Neutrophil (primary cell): ENCODE results near the gene ADAMTSL1.

ENCODE experiments used
- H3K27ac ChIP-seq: fragments of 200-600 bp; sonication (generic); 2 replicates; pipeline ENCODE4 v1.5.1; 2016; ENCODE audit warnings: mild to moderate bottlenecking, moderate library complexity
- H3K27me3 ChIP-seq: fragments of 200-600 bp; sonication (generic); 2 replicates; pipeline ENCODE4 v1.6.0; 2016; ENCODE audit warnings: mild to moderate bottlenecking
- H3K36me3 ChIP-seq: fragments of 200-600 bp; sonication (generic); 2 replicates; pipeline ENCODE4 v1.5.1; 2017
- H3K4me1 ChIP-seq, 2 experiments: fragments of 200-600 bp in 1 of 2; sonication (generic) in 1 of 2; 1 replicate in 1 of 2; 2 replicates in 1 of 2; pipeline versions ENCODE4 v1.5.1 to v1.6.1; 2013 to 2016; ENCODE audit warnings: low read depth in 1 of 2, low read length in 1 of 2, mild to moderate bottlenecking in 1 of 2, moderate library complexity in 1 of 2; ENCODE audit not compliant: control insufficient read depth in 1 of 2, insufficient read depth in 1 of 2
- H3K4me3 ChIP-seq, 2 experiments: fragments of 200-600 bp in 1 of 2; sonication (generic) in 1 of 2; 1 replicate in 1 of 2; 2 replicates in 1 of 2; pipeline ENCODE4 v1.5.1; 2013 to 2016; ENCODE audit warnings: low read depth in 1 of 2, low read length in 1 of 2, mild to moderate bottlenecking in 1 of 2, moderate library complexity in 1 of 2
- H3K9me3 ChIP-seq: fragments of 200-600 bp; sonication (generic); 2 replicates; pipeline ENCODE4 v1.5.1; 2016
- CTCF ChIP-seq: fragments of 200-600 bp; sonication (generic); IDR thresholded peaks from 2 replicates; pipeline ENCODE4 v1.5.1; 2016; ENCODE audit warnings: antibody characterized with exemption

Gene ADAMTSL1

GRCh38 chr9:18837402-18837801 lies 363.4 kb downstream of the ADAMTSL1 start:
- TF ChIP-seq CTCF, result no peak
- Histone ChIP-seq H3K27ac (no peak overlapping the region), H3K9me3 (no peaks in the 10 kb centered on the region), H3K27me3 (no peaks in the 10 kb centered on the region), H3K4me1 (no peaks in the 10 kb centered on the region), H3K36me3 (no peaks in the 10 kb centered on the region), H3K4me3 (no peak overlapping the region)

DNA sequence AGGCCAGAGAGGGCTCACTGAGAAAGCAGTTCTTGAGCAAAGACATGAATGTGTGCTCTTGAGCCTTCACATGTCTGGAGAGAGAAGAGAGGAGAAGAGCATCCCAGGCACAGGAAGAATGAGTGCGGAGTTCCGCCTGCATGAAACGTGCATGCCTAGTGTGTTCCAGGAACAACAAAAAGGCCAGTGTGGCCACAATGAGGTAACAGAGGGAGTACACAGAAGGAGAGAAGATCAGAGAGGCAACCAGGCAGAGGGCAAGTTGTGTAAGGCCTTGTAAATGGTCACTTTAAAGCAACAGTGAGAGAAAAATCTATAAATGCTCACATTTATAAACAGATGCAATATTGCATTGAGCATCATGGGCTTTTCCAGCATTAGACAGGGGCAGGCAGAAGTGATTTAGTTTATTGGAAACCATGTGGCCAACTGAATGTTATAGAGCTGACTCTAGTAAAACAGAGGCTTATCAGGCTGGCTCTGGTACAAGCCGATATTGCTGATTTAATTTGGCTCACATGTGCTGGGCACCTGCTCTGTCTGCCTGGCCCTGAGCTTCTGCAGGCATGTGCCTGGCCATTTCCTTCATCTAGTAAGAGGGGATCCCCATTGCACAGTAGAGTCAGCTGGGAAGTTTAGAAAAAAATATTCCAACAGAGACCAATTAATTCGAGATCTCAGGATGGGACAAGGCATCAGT lies 373.8 kb downstream of the ADAMTSL1 start:
- Histone ChIP-seq H3K4me1 (no peaks in the 10 kb centered on the region), H3K36me3 (no peaks in the 10 kb centered on the region), H3K9me3 (no peaks in the 10 kb centered on the region), H3K4me3 (no peak overlapping the region), H3K27ac (no peak overlapping the region), H3K27me3 (no peaks in the 10 kb centered on the region)
- no peak for TF ChIP-seq CTCF

DNA sequence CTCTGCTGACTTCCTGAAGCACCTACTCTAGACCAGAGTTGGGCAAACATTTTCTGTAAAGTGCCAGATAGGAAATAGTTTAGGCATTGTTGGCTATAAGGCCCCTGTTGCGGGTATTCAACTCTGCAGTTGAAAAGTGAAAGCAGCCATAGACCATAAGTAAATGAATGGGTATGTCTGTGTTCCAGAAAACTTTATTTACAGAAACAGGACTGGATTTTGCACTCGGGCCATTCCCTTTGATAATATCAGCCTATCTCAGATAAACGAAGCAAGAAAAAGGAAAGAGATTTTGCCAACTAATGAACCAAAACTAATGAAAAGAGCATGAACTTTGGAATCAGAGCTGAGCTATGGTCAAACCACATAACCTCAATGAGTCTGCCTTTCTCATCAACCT lies 374.7 kb downstream of the ADAMTSL1 start:
- TF ChIP-seq CTCF, result no peak
- Histone ChIP-seq H3K27me3 (no peaks in the 10 kb centered on the region), H3K4me3 (no peak overlapping the region), H3K36me3 (no peaks in the 10 kb centered on the region), H3K9me3 (no peaks in the 10 kb centered on the region), H3K27ac (no peak overlapping the region), H3K4me1 (no peaks in the 10 kb centered on the region)

- Histone ChIP-seq H3K9me3 (no peaks in the 10 kb centered on the region), H3K27ac (no peak overlapping the region), H3K36me3 (no peaks in the 10 kb centered on the region), H3K27me3 (no peaks in the 10 kb centered on the region), H3K4me3 (no peak overlapping the region), H3K4me1 (no peaks in the 10 kb centered on the region)
- TF ChIP-seq CTCF, result no peak
Observed at GRCh38 chr9:18849270-18849669, 375.3 kb downstream of the ADAMTSL1 start.

DNA sequence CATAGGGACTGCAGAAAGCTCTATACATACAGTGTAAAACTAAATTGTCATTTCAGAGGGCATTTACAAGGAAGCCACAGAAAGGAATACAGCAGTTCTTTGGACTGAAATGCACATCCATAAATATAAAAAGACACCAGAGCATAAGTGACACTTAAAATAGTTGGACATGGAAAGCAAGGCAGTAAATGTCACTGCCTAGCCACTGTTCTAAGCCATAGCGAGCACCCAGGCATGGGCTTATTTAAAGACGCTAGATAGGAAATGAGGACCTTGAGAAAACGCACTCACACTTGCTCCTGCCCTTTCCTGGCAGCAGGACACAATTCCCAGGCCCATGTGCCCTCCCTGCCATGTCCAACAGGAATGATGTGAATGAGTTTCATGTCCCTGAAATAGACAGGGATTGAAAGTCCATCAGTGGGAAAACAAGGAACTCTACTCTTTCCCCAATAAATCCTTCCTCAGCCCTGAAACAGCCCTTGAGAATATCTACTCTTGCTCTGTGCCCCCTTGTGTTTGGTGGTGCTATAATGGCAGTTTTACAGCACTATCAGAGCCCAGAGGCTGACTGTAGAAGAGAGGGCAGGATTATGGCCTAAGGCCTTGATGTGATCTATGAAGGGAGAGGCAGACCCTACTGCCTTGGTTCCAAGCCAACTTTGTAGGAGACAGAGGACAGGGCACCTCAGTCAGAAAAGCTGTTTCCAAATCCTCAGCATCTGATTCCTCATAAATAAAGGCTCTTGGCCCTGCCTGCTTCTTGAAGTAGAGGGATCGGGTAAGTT lies 376.1 kb downstream of the ADAMTSL1 start:
- TF ChIP-seq CTCF, result no peak
- no peaks in the 10 kb centered on the region for H3K9me3 ChIP-seq
- no peaks in the 10 kb centered on the region for H3K27me3 ChIP-seq
- H3K27ac ChIP-seq, result no peak overlapping the region
- H3K4me3 ChIP-seq, result no peak overlapping the region
- no peaks in the 10 kb centered on the region for H3K4me1 ChIP-seq
- H3K36me3 ChIP-seq, result no peaks in the 10 kb centered on the region
